Fibroblast of lung (primary cell): ENCODE data around the gene TBX4.

Experiments used
- EZH2 ChIP-seq: IDR thresholded peaks from 2 replicates; pipeline ENCODE4 v1.5.1; 2012; ENCODE audit warnings: low read length, control low read depth, mild to moderate bottlenecking; ENCODE audit errors: missing control alignments
- TF ChIP-seq, protein P1 (sequence below), 2 donors: IDR thresholded peaks in 1 of 2; conservative IDR thresholded peaks in 1 of 2; 1 replicate in 1 of 2; 2 replicates in 1 of 2; pipeline ENCODE4 v1.5.1; 2011 to 2012; ENCODE audit warnings: low read length in 2 of 2, control low read depth in 1 of 2, inconsistent platforms in 1 of 2, low read depth in 1 of 2, mild to moderate bottlenecking in 1 of 2

DNA sequence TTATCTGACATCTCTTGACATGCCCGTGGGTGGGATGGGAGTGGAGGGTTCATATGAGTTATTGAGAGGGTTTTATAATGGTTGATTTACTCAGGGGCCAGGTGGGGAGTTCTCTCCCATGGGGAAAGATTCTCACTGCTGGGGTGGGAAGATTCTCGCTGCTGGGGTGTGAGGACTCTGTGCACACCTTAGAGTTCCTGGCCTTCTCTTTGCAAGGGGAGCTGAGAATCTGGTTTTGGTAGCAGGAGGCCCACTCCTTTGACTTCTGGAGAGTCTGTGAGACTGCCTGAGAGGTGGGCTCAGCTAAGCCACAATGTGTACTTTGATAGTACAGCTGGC is 31.5 kb downstream of the TBX4 start:
- TF ChIP-seq, protein P1, sequence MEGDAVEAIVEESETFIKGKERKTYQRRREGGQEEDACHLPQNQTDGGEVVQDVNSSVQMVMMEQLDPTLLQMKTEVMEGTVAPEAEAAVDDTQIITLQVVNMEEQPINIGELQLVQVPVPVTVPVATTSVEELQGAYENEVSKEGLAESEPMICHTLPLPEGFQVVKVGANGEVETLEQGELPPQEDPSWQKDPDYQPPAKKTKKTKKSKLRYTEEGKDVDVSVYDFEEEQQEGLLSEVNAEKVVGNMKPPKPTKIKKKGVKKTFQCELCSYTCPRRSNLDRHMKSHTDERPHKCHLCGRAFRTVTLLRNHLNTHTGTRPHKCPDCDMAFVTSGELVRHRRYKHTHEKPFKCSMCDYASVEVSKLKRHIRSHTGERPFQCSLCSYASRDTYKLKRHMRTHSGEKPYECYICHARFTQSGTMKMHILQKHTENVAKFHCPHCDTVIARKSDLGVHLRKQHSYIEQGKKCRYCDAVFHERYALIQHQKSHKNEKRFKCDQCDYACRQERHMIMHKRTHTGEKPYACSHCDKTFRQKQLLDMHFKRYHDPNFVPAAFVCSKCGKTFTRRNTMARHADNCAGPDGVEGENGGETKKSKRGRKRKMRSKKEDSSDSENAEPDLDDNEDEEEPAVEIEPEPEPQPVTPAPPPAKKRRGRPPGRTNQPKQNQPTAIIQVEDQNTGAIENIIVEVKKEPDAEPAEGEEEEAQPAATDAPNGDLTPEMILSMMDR (conservative IDR thresholded peaks at IDR 0.05 in 1 of 2, IDR thresholded peaks at IDR 0.05 in 1 of 2; ENCODE audit: low read depth in 1 of 2, low read length in 2 of 2) = no peak
- TF ChIP-seq EZH2 = no peak
